Neural cell (in vitro differentiated cells): ENCODE measurements around the gene RUNX1. TPM values are rescaled to one million over a fixed set of nuclear protein-coding genes. Genes with fewer than 3 reads are reported as not detected.

ENCODE experiments used
- H2AFZ ChIP-seq: fragments of 200-600, 300-800 bp; sonication (generic), shearing (Covaris generic); 2 replicates; pipeline ENCODE4 v1.6.0; 2014; ENCODE audit warnings: low read depth, mild to moderate bottlenecking, antibody characterized with exemption, low read length, moderate library complexity
- H3F3A ChIP-seq: fragments of 200-600 bp; shearing (Covaris generic); 2 replicates; pipeline ENCODE4 v1.6.1; 2016; ENCODE audit warnings: mild to moderate bottlenecking, moderate library complexity, mixed read lengths, antibody characterized with exemption, low read length; ENCODE audit not compliant: insufficient read depth, poor library complexity, severe bottlenecking
- H3K27ac ChIP-seq: fragments of 200-600, 300-800 bp; sonication (generic), shearing (Covaris generic); 2 replicates; pipeline ENCODE4 v1.5.1; 2014; ENCODE audit warnings: mild to moderate bottlenecking, low read length, moderate library complexity
- H3K27me3 ChIP-seq: fragments of 300-800, 200-600 bp; sonication (generic), shearing (Covaris generic); 2 replicates; pipeline ENCODE4 v1.6.0; 2014; ENCODE audit warnings: mild to moderate bottlenecking, low read depth, low read length, moderate library complexity; ENCODE audit not compliant: insufficient read depth
- H3K36me3 ChIP-seq: fragments of 300-800, 200-600 bp; sonication (generic), shearing (Covaris generic); 2 replicates; pipeline ENCODE4 v1.5.1; 2014; ENCODE audit warnings: mild to moderate bottlenecking, antibody characterized with exemption, low read length, moderate library complexity; ENCODE audit not compliant: insufficient read depth
- H3K4me2 ChIP-seq: fragments of 300-800, 200-600 bp; sonication (generic), shearing (Covaris generic); 2 replicates; pipeline ENCODE4 v1.6.0; 2014; ENCODE audit warnings: mild to moderate bottlenecking, low read length
- H3K4me3 ChIP-seq: fragments of 300-800, 200-600 bp; sonication (generic), shearing (Covaris generic); 2 replicates; pipeline ENCODE4 v1.5.1; 2014; ENCODE audit warnings: mild to moderate bottlenecking, low read length, moderate library complexity
- H3K79me2 ChIP-seq: fragments of 200-600 bp; shearing (Covaris generic); replicated peaks from 2 replicates; pipeline ENCODE4 v1.6.0; 2014; ENCODE audit warnings: mild to moderate bottlenecking, low read length, moderate library complexity; ENCODE audit not compliant: insufficient read depth
- H3K9ac ChIP-seq: fragments of 300-800, 200-600 bp; sonication (generic), shearing (Covaris generic); 2 replicates; pipeline ENCODE4 v1.6.1; 2016; ENCODE audit warnings: mild to moderate bottlenecking, low read length, mixed read lengths
- H3K9me2 ChIP-seq: fragments of 200-600 bp; shearing (Covaris generic); 2 replicates; pipeline ENCODE4 v1.6.1; 2016; ENCODE audit warnings: mild to moderate bottlenecking, low read length, mixed read lengths; ENCODE audit not compliant: insufficient read depth
- H3K9me3 ChIP-seq: fragments of 200-600, 300-800 bp; sonication (generic), shearing (Covaris generic); 2 replicates; pipeline ENCODE4 v1.6.1; 2016; ENCODE audit warnings: mild to moderate bottlenecking, mixed run types, low read length, moderate library complexity, mixed read lengths
- H4K20me1 ChIP-seq: fragments of 200-600 bp; shearing (Covaris generic); 2 replicates; pipeline ENCODE4 v1.6.1; 2016; ENCODE audit warnings: mild to moderate bottlenecking, mixed run types; ENCODE audit not compliant: insufficient read depth
- CTCF ChIP-seq: fragments of 450-650 bp; IDR thresholded peaks from 2 replicates; pipeline ENCODE4 v1.5.1; 2014; ENCODE audit warnings: antibody characterized with exemption, mild to moderate bottlenecking, moderate library complexity; ENCODE audit not compliant: poor library complexity, severe bottlenecking
- EP300 ChIP-seq: fragments of 450-650 bp; conservative IDR thresholded peaks from 2 replicates; pipeline ENCODE4 v1.6.1; 2014; ENCODE audit warnings: antibody characterized with exemption, mild to moderate bottlenecking, moderate library complexity; ENCODE audit not compliant: poor library complexity, severe bottlenecking
- EZH2 ChIP-seq: fragments of 200-600, 300-800 bp; shearing (Covaris generic), sonication (generic); IDR thresholded peaks from 2 replicates; pipeline ENCODE4 v1.6.1; 2014; ENCODE audit warnings: antibody characterized with exemption, low read length, borderline replicate concordance, mild to moderate bottlenecking; ENCODE audit not compliant: insufficient read depth, poor library complexity, severe bottlenecking
- MXI1 ChIP-seq: fragments of 450-650 bp; conservative IDR thresholded peaks from 2 replicates; pipeline ENCODE4 v1.6.1; 2014; ENCODE audit warnings: antibody characterized with exemption, mild to moderate bottlenecking; ENCODE audit not compliant: poor library complexity, severe bottlenecking
- POLR2AphosphoS5 ChIP-seq: IDR thresholded peaks from 2 replicates; pipeline ENCODE4 v1.6.1; 2012
- RAD21 ChIP-seq: fragments of 450-650 bp; conservative IDR thresholded peaks from 2 replicates; pipeline ENCODE4 v1.6.1; 2014; ENCODE audit warnings: antibody characterized with exemption, mild to moderate bottlenecking, moderate library complexity
- REST ChIP-seq: IDR thresholded peaks from 2 replicates; pipeline ENCODE4 v1.6.1; 2012; ENCODE audit warnings: borderline replicate concordance
- SMC3 ChIP-seq: fragments of 450-650 bp; conservative IDR thresholded peaks from 2 replicates; pipeline ENCODE4 v1.6.1; 2014; ENCODE audit warnings: antibody characterized with exemption, mild to moderate bottlenecking, moderate library complexity; ENCODE audit not compliant: poor library complexity
- TAF1 ChIP-seq: IDR thresholded peaks from 2 replicates; pipeline ENCODE4 v1.6.1; 2012; ENCODE audit warnings: low read depth
- polyA plus RNA-seq: library from polyadenylated mRNA; depleted of rRNA; stranded (reverse); fragments of >200 nt; gene quantifications from 2 replicates; pipeline ENCODE4 v1.2.3, GENCODE V29; 2014

The RUNX1 gene
- polyA plus RNA-seq, 1 donor from 2014 or later, result not detected

DNA sequence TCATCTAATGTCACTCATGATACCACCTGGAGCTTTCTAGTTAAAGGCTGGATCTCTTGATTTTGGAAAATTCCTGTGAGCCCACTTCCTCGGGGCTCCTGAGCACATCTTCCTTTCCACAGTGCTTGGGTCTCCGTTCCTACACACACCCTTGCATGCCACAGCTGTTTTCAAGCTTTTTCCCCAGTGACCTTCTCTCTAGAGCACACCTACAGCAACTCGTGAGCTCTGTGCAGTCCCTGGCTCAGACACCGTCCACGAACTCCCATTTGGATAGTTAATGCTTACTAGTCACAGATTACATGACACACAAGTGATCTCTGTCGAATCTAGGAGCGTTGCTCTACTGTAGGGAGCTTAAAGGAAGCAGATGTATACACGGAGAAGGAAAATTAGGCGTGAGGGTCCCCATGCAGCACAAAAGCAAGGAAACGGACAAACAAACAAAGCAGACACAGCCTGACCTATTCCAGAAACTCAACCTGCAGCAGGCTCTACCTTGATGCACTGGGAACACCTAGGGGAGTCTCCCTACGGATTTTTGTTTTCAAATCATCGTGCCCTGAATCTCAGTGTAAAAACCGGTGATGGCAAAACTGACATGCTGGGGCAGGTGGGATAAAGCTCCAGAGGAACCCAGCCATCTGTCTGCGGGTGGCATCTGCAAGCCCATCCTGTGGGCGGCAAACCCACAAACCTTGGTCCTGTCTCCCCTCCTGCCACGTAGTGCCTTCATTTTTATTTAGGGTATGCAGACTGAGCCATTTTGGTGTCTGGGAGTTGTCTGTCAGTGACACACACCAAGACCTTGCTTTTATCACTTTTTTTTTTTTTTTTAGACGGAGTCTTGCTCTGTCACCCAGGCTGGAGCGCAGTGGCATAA lies 177.8 kb downstream of the RUNX1 start:
- TF ChIP-seq EZH2 (no peak), MXI1 (no peak), EP300 (no peak), REST (no peak), POLR2AphosphoS5 (no peak), TAF1 (no peak), SMC3 (no peak), CTCF (no peak), RAD21 (no peak)
- no peak overlapping the region for H3K27ac ChIP-seq
- no peak overlapping the region for H3K9ac ChIP-seq
- no peaks in the 10 kb centered on the region for H3K27me3 ChIP-seq
- no peak overlapping the region for H2AFZ ChIP-seq
- no peaks in the 10 kb centered on the region for H3K9me3 ChIP-seq
- no peaks in the 10 kb centered on the region for H4K20me1 ChIP-seq
- H3K9me2 ChIP-seq, result no peaks in the 10 kb centered on the region
- H3K4me2 ChIP-seq, result no peak overlapping the region
- H3K4me3 ChIP-seq, result no peak overlapping the region
- H3K36me3 ChIP-seq, result no peaks in the 10 kb centered on the region
- no peaks in the 10 kb centered on the region for H3K79me2 ChIP-seq
- no peaks in the 10 kb centered on the region for H3F3A ChIP-seq

DNA sequence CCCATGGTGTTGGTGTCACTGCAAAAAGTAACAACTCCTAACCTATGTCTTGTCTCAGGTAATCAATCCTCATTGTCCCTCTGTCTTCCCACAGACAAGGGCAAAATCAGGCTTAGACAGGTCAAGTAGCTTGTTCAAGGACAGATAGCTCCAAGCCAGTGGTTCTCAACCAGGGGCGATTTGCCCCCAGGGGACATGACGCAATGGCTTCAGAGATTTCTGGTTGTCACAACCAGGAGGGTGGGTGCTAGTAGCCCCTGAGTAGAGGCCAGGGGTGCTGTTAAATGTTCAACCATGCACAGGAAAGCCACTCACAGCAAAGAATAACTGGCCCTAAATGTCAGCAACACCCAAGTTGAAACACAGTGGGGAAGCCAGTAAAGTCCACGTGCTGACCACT lies 178.9 kb downstream of the RUNX1 start:
- no peak overlapping the region for H3K4me3 ChIP-seq
- no peaks in the 10 kb centered on the region for H3K9me2 ChIP-seq
- no peaks in the 10 kb centered on the region for H3K36me3 ChIP-seq
- H3K4me2 ChIP-seq, result no peak overlapping the region
- TF ChIP-seq REST (no peak), TAF1 (no peak), EP300 (no peak), SMC3 (no peak)
- no peak overlapping the region for H3K27ac ChIP-seq
- H4K20me1 ChIP-seq, result no peaks in the 10 kb centered on the region
- H3K9me3 ChIP-seq, result no peaks in the 10 kb centered on the region
- no peaks in the 10 kb centered on the region for H3F3A ChIP-seq
- H3K9ac ChIP-seq, result no peak overlapping the region
- H3K27me3 ChIP-seq, result no peaks in the 10 kb centered on the region
- no peak overlapping the region for H2AFZ ChIP-seq
- H3K79me2 ChIP-seq, result no peaks in the 10 kb centered on the region
